Cardiac fibroblast (primary cell): ENCODE results near the gene KLHDC7B.
A peak's percentile ranks its signal among the peaks of the same experiment; 100 is the strongest.
"Not testable (repeated sequence)": the region's sequence is repeated elsewhere in the genome, so short reads cannot be mapped to it uniquely, and the experiment has no call there.

Experiments
- DNase-seq, 2 donors: peaks; one replicate each; pipeline versions ENCODE4 v3.0.0 to v3.0.0-alpha.2; 2010; ENCODE audit warnings: low read depth in 2 of 2
- H3K4me3 ChIP-seq, 2 donors: replicated peaks in 1 of 2; 1 replicate in 1 of 2; 2 replicates in 1 of 2; pipeline ENCODE4 v1.5.1; 2011; ENCODE audit warnings: low read depth in 2 of 2, low read length in 2 of 2, mild to moderate bottlenecking in 2 of 2, moderate library complexity in 1 of 2
- CTCF ChIP-seq: IDR thresholded peaks from one replicate; pipeline ENCODE4 v1.5.1; 2011; ENCODE audit warnings: low read depth, mild to moderate bottlenecking, low read length, inconsistent platforms

The KLHDC7B gene

GRCh38 chr22:50535113-50535512 is 10.6 kb upstream of the KLHDC7B start:
- no peak for TF ChIP-seq CTCF
- no peak for DNase-seq
- no peak overlapping the region for H3K4me3 ChIP-seq

- no peak for DNase-seq
These were observed 9.5 kb upstream of the KLHDC7B start for GRCh38 chr22:50536226-50536625.

GRCh38 chr22:50537765-50538164 is 7.9 kb upstream of the KLHDC7B start:
- no peak for TF ChIP-seq CTCF
- no peak overlapping the region for H3K4me3 ChIP-seq
- DNase-seq: no peak

More at GRCh38 chr22:50536226-50536625, 9.5 kb upstream of the KLHDC7B start:
- no peak overlapping the region for H3K4me3 ChIP-seq
- no peak for TF ChIP-seq CTCF

- no peak for TF ChIP-seq CTCF
- no peak overlapping the region for H3K4me3 ChIP-seq
- DNase-seq: no peak
These were observed 5.3 kb upstream of the KLHDC7B start for GRCh38 chr22:50540381-50540780.

- DNase-seq: peak; percentile 86 to 93
- not testable (repeated sequence) for H3K4me3 ChIP-seq
These were observed 4.1 kb upstream of the KLHDC7B start for GRCh38 chr22:50541667-50542026.

GRCh38 chr22:50542416-50542927 is 3.2 kb upstream of the KLHDC7B start:
- DNase-seq: peak in 1 of 2 donors; percentile 72
- peak; percentile 19 for TF ChIP-seq CTCF
- H3K4me3 ChIP-seq: no peak overlapping the region

GRCh38 chr22:50544078-50544745 is 1.5 kb upstream of the KLHDC7B start:
- peak overlapping the region in 1 of 2 donors; percentile 7 for H3K4me3 ChIP-seq
- DNase-seq: peak; percentile 65 to 67

More at GRCh38 chr22:50544078-50544745, 1.5 kb upstream of the KLHDC7B start:
- TF ChIP-seq CTCF: peak; percentile 43
